HG03354 (cell line): ENCODE data around the gene PIGT.

Experiments used
- ATAC-seq: cut with Tn5 transposase; IDR thresholded peaks from one replicate; pipeline ENCODE4 v1.9.1; 2021; ENCODE audit warnings: mild to moderate bottlenecking; ENCODE audit not compliant: unreplicated experiment, poor library complexity, severe bottlenecking

The PIGT gene

GRCh38 chr20:45399018-45399417, 16.9 kb upstream of the PIGT start:
- no peak for ATAC-seq

GRCh38 chr20:45400346-45401031, 15.5 kb upstream of the PIGT start:
- no peak for ATAC-seq

- no peak for ATAC-seq
These were observed 13.0 kb upstream of the PIGT start for GRCh38 chr20:45402946-45403345.

- ATAC-seq: no peak
These were observed 11.5 kb upstream of the PIGT start for GRCh38 chr20:45404438-45404837.

GRCh38 chr20:45405571-45406259, 10.2 kb upstream of the PIGT start:
- ATAC-seq: peak; percentile 26

- ATAC-seq: peak; percentile 49
These were observed 9.5 kb upstream of the PIGT start for GRCh38 chr20:45406260-45407066.

- no peak for ATAC-seq
These were observed 8.7 kb upstream of the PIGT start for GRCh38 chr20:45407067-45407745.

GRCh38 chr20:45407783-45408645, 7.9 kb upstream of the PIGT start, which contains the start of gene DBNDD2:
Gene DBNDD2 (plus strand): TSS chr20:45408289. CDS start chr20:45408468, 179 bp downstream.
- no peak for ATAC-seq

DNA sequence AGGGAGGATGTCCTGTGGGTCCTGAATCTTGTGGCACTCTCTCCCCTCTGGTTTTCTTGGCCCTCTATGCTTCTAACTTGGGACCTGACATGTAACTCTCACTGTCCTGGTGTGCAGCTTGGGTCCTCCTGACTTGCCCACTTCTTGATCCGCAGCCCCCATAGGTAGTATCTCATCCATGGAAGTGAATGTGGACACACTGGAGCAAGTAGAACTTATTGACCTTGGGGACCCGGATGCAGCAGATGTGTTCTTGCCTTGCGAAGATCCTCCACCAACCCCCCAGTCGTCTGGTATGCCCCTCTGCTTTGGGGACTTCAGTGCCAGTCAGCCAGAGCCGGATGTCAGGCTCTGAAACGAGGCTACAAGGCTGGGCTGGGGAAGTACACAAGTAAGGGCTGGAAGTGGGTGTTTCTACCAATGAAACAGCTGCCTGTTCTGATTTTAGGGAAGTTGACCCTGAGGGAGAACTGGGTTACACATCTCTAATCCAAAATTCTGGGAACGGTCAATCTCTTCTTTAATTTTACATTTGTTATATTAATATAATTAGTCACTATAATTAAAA, 7.2 kb upstream of the PIGT start:
- ATAC-seq: no peak

DNA sequence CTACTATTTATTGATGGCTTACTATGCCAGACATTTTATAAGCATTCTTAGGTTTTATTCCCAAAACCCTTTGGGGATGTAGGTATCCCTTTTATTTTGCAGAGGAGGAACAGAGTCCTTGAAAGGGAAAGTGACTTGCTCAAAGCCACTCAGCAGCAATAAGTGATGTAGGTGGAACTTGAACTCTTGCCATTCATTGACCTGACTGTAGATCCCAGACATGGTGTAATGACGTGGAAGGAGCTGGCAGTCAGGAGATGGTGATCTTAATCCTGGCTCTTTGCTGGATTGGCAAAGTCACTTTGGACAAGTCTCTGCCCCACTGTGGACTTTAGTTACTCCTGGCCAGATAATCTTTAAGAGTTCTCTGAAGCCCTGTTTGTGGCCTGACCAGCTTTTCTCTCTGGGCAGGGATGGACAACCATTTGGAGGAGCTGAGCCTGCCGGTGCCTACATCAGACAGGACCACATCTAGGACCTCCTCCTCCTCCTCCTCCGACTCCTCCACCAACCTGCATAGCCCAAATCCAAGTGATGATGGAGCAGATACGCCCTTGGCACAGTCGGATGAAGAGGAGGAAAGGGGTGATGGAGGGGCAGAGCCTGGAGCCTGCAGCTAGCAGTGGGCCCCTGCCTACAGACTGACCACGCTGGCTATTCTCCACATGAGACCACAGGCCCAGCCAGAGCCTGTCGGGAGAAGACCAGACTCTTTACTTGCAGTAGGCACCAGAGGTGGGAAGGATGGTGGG, 6.2 kb upstream of the PIGT start:
- ATAC-seq: no peak

DNA sequence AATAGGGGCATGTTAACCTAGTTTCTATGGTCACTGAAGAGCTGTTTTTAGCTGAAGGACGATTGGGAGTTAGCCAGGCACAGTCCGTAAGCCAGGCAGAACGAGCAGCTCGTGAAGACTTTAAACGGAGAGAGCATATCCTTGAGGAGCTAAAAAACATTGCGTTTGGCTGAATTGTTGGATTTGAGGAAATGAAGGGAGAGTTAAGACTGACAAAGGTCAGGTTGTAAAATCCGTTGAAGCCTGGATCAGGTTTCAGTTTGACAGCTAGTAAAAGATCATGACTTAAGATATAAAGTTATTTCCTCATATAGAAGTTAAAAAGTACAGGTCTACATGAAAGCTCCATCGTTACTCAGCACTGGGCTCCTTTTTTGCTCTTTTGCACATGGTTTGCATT, 5.1 kb upstream of the PIGT start:
- no peak for ATAC-seq

- no peak for ATAC-seq
These were observed 3.3 kb upstream of the PIGT start for GRCh38 chr20:45412653-45413052.

DNA sequence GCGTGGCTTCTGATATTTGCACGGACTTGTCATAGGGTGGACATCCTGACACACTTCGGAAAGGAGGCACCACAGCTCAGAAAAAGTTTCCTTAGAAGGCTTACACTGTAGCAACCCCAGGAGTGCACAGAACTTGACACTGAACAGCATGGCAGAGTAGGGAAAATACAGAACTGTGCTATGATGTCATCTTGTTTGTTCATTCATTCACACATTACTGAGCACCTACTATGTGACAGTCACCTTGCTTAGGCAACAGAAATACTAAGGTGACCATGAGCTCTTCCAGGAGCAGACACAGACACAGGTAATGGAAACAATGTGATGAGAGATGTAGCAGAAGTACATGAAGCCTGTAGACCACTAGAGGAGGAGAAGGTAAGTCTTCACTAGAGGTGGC, 2.5 kb upstream of the PIGT start:
- no peak for ATAC-seq

- no peak for ATAC-seq
These were observed 976 bp downstream of the PIGT start for GRCh38 chr20:45416917-45417316.

DNA sequence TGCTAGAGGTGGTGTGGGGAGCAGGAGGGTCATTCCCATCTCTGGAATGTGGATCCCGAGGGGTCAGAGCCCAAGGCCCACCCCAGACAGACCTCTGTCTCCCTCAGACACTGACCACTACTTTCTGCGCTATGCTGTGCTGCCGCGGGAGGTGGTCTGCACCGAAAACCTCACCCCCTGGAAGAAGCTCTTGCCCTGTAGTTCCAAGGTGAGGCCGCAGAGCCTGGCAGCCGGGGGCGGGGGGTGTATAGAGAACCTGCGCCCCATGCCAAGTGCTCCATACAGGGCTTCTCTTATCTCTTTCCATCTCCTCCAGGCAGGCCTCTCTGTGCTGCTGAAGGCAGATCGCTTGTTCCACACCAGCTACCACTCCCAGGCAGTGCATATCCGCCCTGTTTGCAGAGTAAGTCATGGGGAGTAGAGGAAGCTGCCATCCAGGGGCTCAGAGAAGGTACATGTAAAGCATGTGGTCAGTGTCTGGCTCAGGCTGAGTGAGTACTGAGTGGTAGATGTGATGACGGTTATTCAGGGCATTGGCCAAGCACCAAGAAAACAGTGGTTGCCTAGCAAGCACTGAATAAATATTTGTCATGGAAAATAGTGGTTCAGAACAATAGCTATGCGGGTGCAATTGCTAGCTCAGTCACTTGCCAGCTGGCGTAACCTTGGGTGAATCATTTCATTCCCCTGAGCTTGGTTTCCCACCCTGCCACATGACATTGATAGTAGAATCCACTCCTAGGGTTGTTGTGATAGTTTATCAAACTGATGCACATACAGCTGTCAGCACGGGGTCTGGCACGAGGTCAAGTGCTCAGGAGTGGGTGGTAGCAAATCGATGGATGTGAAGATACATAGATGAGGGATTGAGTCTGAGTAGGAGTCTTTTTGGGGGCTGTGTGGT, 3.5 kb downstream of the PIGT start:
- ATAC-seq: peak; percentile 82

GRCh38 chr20:45420125-45420524, 4.2 kb downstream of the PIGT start:
- no peak for ATAC-seq

DNA sequence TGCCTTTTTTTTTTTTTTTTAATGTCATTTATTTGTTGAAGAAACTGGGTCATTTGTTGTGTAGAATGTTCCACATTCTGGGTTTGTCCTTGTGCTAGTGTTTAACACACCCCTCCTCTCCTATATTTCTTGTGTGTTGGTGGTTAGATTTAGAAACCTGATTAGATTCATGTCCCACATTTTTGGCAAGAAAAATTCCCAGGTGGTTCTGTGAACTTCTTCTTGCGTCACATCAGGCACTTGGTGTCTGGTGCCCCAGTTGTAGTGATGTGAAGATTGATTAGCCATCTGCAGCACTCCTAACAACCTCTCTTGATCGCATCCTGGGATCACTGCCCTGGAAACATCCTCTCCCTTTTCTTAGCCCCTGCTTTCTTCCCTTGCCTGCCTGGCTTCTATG, 7.8 kb downstream of the PIGT start:
- no peak for ATAC-seq
